Measurements from ENCODE around the gene PLB1.

- TF ChIP-seq POLR2AphosphoS5 (IDR thresholded peaks at IDR 0.05; ENCODE audit: borderline replicate concordance, low read depth, low read length) (no peak), EZH2 (IDR thresholded peaks at IDR 0.05) (no peak)
Measured at GRCh38 chr2:28454016-28454930, 41.6 kb upstream of the PLB1 start.
